Right lobe of liver (tissue), 4 donors: ENCODE results near the gene ERCC8.

Experiments
- CTCF ChIP-seq, 4 donors: fragments of 200-600 bp in 3 of 4; fragments of 450-650 bp in 1 of 4; IDR thresholded peaks; one replicate each; pipeline versions ENCODE4 v1.5.1 to v1.8.0; 2016 to 2022; ENCODE audit warnings: antibody characterized with exemption in 4 of 4, mild to moderate bottlenecking in 2 of 4
- POLR2A ChIP-seq: fragments of 450-650 bp; IDR thresholded peaks from one replicate; pipeline ENCODE4 v1.6.1; 2017; ENCODE audit warnings: antibody characterized with exemption, mild to moderate bottlenecking
- donor health status: DM: no; HTN: no; CAD: no.
- donor health status: DM: no; HTN: no; CAD: no.
- donor health status: DM: no; HTN: yes; CAD: no.

GRCh38 chr5:60948738-60949137, 3.9 kb upstream of the ERCC8 start:
- TF ChIP-seq POLR2A: no peak
- TF ChIP-seq CTCF (IDR thresholded peaks at IDR 0.05): no peak
